ENCODE measurements around the gene CTDSPL.

DNA sequence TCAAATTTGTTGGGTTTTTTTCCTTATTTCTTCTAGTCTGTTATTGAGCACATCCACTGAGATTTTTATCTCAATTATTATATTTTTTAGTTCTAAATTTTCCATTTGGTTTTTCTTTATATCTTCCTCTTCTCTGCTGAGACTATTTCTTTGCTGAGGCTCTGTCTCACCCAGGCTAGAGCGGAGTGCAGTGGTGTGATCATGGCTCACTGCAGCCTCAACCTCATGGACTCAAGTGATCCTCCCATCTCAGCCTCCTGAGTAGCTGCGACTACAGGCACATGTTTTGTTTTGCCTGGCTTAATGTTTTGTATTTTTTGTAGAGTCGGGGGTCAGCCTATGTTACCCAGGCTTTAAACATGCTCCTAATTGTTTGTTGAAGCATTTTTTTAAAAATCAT lies 10.2 kb downstream of the CTDSPL start:
- TF ChIP-seq, protein P1, sequence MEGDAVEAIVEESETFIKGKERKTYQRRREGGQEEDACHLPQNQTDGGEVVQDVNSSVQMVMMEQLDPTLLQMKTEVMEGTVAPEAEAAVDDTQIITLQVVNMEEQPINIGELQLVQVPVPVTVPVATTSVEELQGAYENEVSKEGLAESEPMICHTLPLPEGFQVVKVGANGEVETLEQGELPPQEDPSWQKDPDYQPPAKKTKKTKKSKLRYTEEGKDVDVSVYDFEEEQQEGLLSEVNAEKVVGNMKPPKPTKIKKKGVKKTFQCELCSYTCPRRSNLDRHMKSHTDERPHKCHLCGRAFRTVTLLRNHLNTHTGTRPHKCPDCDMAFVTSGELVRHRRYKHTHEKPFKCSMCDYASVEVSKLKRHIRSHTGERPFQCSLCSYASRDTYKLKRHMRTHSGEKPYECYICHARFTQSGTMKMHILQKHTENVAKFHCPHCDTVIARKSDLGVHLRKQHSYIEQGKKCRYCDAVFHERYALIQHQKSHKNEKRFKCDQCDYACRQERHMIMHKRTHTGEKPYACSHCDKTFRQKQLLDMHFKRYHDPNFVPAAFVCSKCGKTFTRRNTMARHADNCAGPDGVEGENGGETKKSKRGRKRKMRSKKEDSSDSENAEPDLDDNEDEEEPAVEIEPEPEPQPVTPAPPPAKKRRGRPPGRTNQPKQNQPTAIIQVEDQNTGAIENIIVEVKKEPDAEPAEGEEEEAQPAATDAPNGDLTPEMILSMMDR (IDR thresholded peaks at IDR 0.05 in 2 of 3, conservative IDR thresholded peaks at IDR 0.05 in 1 of 3; ENCODE audit: control insufficient read depth in 2 of 3, extremely low read depth in 1 of 3, insufficient read depth in 1 of 3, low read depth in 3 of 3, low read length in 3 of 3), result no peak
- TF ChIP-seq CBX5 (IDR thresholded peaks at IDR 0.05; ENCODE audit: low read depth) (no peak), SREBF1 (IDR thresholded peaks at IDR 0.05; ENCODE audit: low read length) (no peak), EED (IDR thresholded peaks at IDR 0.05; ENCODE audit: low read depth) (no peak), RUNX3 (IDR thresholded peaks at IDR 0.05; ENCODE audit: low read length) (no peak), POLR2AphosphoS5 (IDR thresholded peaks at IDR 0.05; ENCODE audit: low read length) (no peak), POU2F2 (IDR thresholded peaks at IDR 0.05; ENCODE audit: borderline replicate concordance, low read depth, low read length) (no peak), KAT2A (conservative IDR thresholded peaks at IDR 0.05; ENCODE audit: control insufficient read depth, low read depth, low read length) (no peak), FOXK2 (IDR thresholded peaks at IDR 0.05) (no peak)
- TF ChIP-seq, protein P2, sequence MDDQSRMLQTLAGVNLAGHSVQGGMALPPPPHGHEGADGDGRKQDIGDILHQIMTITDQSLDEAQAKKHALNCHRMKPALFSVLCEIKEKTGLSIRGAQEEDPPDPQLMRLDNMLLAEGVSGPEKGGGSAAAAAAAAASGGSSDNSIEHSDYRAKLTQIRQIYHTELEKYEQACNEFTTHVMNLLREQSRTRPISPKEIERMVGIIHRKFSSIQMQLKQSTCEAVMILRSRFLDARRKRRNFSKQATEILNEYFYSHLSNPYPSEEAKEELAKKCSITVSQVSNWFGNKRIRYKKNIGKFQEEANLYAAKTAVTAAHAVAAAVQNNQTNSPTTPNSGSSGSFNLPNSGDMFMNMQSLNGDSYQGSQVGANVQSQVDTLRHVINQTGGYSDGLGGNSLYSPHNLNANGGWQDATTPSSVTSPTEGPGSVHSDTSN (IDR thresholded peaks at IDR 0.05; ENCODE audit: insufficient replicate concordance, low read depth, low read length), result no peak

Measured in GM12878 (cell line).